ENCODE results near the gene TNIP1. TPM values are rescaled to one million over a fixed set of nuclear protein-coding genes. Genes with fewer than 3 reads are reported as not detected.

The TNIP1 gene
- total and polyA plus RNA-seq, 12 donors, result 36.6 to 129 (median 93.2) TPM

- no peak for DNase-seq
- Histone ChIP-seq H3K27ac (peak overlapping the region in 4 of 5 donors; percentile 34 to 86 (median 73)), H3K4me3 (peak overlapping the region in 1 of 4 donors; percentile 55), H3K36me3 (replicated peaks in 1 of 2) (peaks cover 0 to 7% of the 10 kb centered on the region in 2 donors), H3K27me3 (no peaks in the 10 kb centered on the region), H3K9me3 (replicated peaks in 1 of 3) (no peaks in the 10 kb centered on the region), H3K4me1 (replicated peaks in 1 of 2) (peaks cover 33 to 44% of the 10 kb centered on the region in 2 donors)
- no peak for TF ChIP-seq POLR2A (IDR thresholded peaks at IDR 0.05)
- no peak for TF ChIP-seq CTCF (IDR thresholded peaks at IDR 0.05)
- intact Hi-C loops (cut with DNase I), result no loop called here
- 80 to 85% (median 81%) methylated on average over 6 of the region's 6 CpGs for WGBS, 4 donors
Measured at GRCh38 chr5:151021746-151022145, 59.1 kb downstream of the TNIP1 start.

GRCh38 chr5:151020304-151021110, 60.3 kb downstream of the TNIP1 start, which contains the start of gene GPX3:
Gene GPX3 (plus strand): TSS chr5:151020591. CDS start chr5:151020655, 64 bp downstream.
- DNase-seq, result peak; percentile 86 to 96 (median 91)
- H3K9me3 ChIP-seq (replicated peaks in 1 of 3), result no peaks in the 10 kb centered on the region
- no peaks in the 10 kb centered on the region for H3K36me3 ChIP-seq (replicated peaks in 1 of 2)
- intact Hi-C loops (cut with DNase I), result no loop called here
- peaks cover 26 to 36% of the 10 kb centered on the region in 2 donors for H3K4me1 ChIP-seq (replicated peaks in 1 of 2)
- peak within 1 kb of the TSS in 4 of 5 donors; percentile 34 to 86 (median 60) for H3K27ac ChIP-seq
- 1 to 5% (median 3%) methylated on average over 24 to 54 of the region's 54 CpGs for whole genome bisulfite sequencing, 4 donors
- peak within 1 kb of the TSS in 3 of 4 donors; percentile 23 to 80 (median 55) for H3K4me3 ChIP-seq
- TF ChIP-seq POLR2A (IDR thresholded peaks at IDR 0.05) (peak; percentile 65 to 85), CTCF (IDR thresholded peaks at IDR 0.05) (no peak)
- no peaks in the 10 kb centered on the region for H3K27me3 ChIP-seq

- no peak overlapping the region for H3K27ac ChIP-seq
- WGBS, 4 donors, result 84 to 95% (median 87%) methylated on average over 2 of the region's 2 CpGs
- no peak for DNase-seq
- intact Hi-C loops (cut with DNase I), result no loop called here
- H3K4me3 ChIP-seq, result no peak overlapping the region
- peaks cover 21 to 26% of the 10 kb centered on the region in 2 donors for H3K4me1 ChIP-seq (replicated peaks in 1 of 2)
- H3K36me3 ChIP-seq (replicated peaks in 1 of 2), result no peaks in the 10 kb centered on the region
- TF ChIP-seq POLR2A (IDR thresholded peaks at IDR 0.05), result no peak
- no peak for TF ChIP-seq CTCF (IDR thresholded peaks at IDR 0.05)
- H3K9me3 ChIP-seq (replicated peaks in 1 of 3), result no peaks in the 10 kb centered on the region
- H3K27me3 ChIP-seq, result no peaks in the 10 kb centered on the region
Measured at GRCh38 chr5:151019331-151019730, 61.5 kb downstream of the TNIP1 start.

- intact Hi-C loops (cut with DNase I), result no loop called here
- 73 to 83% (median 80%) methylated on average over 2 of the region's 2 CpGs for WGBS, 4 donors
- H3K27ac ChIP-seq, result no peak overlapping the region
Measured at GRCh38 chr5:151018846-151019245, 62.0 kb downstream of the TNIP1 start.

More at GRCh38 chr5:151018846-151019245, 62.0 kb downstream of the TNIP1 start:
- Histone ChIP-seq H3K9me3 (replicated peaks in 1 of 3) (no peaks in the 10 kb centered on the region), H3K27me3 (no peaks in the 10 kb centered on the region), H3K4me1 (replicated peaks in 1 of 2) (peaks cover 19 to 22% of the 10 kb centered on the region in 2 donors), H3K36me3 (replicated peaks in 1 of 2) (no peaks in the 10 kb centered on the region), H3K4me3 (no peak overlapping the region)
- TF ChIP-seq CTCF (IDR thresholded peaks at IDR 0.05) (no peak), POLR2A (IDR thresholded peaks at IDR 0.05) (no peak)
- no peak for DNase-seq

All from adrenal gland (tissue), 12 donors.